GM21786 (cell line): ENCODE results near the gene SUN3.
"Not testable (repeated sequence)": the region's sequence is repeated elsewhere in the genome, so short reads cannot be mapped to it uniquely, and the experiment has no call there.

Experiments
- ATAC-seq: cut with Tn5 transposase; IDR thresholded peaks from one replicate; pipeline ENCODE4 v1.9.1; 2021; ENCODE audit not compliant: unreplicated experiment

SUN3 gene

GRCh38 chr7:48031111-48031510 lies 2.2 kb upstream of the SUN3 start:
- ATAC-seq, result no peak

GRCh38 chr7:48025624-48026023 lies 3.3 kb downstream of the SUN3 start:
- no peak for ATAC-seq

DNA sequence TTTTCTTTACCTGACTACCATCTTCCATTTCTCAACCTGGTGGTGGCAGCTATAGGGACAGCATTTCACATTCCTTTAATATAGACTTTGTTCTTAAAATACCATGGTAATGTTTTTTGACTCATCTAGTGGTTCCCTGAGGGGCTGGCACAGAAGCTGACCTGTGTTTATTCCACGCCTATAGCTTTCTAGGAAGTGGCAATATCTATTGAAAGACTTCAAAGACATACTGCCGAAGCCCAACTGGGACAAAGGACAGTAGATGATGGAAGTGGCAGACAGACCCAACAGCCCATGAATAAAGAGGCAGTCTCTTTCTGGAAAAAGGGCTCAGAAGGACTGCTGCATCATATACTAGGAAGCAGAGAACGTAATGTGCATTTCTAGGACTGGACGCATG lies 11.2 kb downstream of the SUN3 start:
- no peak for ATAC-seq

DNA sequence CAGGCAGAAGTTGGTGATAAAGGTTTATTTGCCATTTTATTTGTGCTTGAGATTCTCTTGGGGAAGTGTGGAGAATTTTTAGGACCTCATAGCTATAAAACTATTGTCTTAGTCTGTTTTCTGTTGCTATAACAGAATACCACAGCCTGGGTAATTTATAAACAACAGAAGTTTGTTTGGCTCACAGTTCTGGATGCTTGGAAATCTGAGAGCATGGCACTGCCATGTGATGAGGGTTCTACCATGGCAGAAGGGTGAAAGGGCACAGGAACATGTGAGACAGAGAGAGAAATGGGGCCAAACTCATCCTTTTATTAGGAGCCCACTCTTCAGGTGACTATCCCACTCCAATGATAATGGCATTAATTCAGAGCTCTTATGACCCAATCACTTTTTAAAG lies 12.3 kb downstream of the SUN3 start:
- no peak for ATAC-seq

DNA sequence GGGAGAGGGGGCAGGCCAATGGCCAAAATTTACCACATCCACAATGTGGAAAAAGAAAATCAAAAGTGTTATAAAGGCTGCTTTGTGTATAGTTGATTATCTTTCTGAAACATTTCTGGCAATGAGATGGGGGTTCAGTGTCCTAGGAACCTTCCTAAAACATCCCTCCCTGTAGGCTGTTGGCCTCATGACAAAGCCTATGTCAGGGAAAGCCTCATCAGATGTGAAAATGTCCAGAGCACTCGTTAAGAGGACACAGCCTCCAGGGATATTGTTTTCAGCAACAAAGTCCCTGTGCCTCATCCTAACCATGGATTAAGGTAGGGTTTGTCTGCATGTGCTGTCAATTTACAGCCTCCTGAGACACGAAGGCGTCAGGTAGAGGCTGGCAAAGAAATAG lies 17.0 kb downstream of the SUN3 start:
- ATAC-seq, result no peak

- ATAC-seq, result no peak
Observed at GRCh38 chr7:48011323-48011722, 17.6 kb downstream of the SUN3 start.

DNA sequence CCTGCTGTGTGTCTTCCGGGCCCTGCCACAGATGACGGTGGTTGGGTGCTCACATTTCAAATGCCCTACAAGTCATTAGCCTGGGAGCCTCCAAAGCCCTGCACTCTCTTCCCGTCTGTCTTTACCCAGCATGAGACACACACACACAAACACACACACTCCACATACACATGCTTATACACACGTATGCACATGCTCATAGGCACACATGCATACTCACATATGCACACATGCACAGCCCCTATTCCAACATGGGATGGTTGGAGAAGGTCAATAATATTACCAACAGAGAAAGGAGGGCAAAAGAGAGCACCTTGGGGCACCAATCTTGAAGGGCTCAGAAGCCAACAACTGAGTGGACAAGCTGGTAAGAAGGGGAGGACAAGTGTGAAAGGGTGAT lies 19.0 kb downstream of the SUN3 start:
- no peak for ATAC-seq

GRCh38 chr7:48009257-48009656 lies 19.6 kb downstream of the SUN3 start:
- ATAC-seq, result no peak

GRCh38 chr7:48006866-48007265 lies 22.0 kb downstream of the SUN3 start:
- no peak for ATAC-seq

DNA sequence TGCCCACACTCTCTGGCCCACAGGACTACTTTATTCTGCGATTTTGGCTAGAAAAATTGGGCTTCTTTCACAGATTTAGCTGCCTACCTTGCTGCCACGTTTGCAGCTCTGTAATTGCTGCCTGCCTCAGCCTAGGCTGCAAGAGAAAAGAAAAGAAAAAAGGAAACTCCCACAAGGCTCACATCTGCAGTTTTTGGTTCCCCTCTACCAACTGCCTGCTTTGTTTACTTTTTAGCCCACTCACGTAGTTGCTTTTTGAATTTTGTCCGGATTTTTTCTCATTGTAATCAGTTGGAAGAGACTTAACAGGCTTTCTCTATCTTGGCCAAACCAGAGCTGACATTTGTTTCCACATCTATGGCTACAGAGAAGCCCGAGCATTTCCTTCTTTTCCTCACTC lies 24.3 kb downstream of the SUN3 start:
- peak; percentile 62 for ATAC-seq

- ATAC-seq, result no peak
Observed at GRCh38 chr7:48004032-48004431, 24.9 kb downstream of the SUN3 start.

DNA sequence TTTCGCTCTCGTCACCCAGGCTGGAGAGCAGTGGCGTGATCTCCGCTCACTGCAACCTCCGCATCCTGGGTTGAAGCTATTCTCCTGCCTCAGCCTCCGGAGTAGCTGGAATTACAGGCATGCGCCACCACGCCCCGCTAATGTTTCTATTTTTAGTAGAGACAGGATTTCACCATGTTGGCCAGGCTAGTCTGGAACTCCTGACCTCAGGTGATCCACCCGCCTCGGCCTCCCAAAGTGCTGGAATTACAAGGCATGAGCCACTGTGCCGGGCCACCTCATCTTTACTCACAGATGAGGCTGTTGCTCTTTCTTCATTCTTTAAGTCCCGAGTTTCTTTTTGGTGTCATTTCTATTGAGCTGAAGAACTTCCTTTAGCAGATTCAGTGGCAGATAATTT lies 28.7 kb downstream of the SUN3 start:
- ATAC-seq, result not testable (repeated sequence)

GRCh38 chr7:47999413-47999812 lies 29.5 kb downstream of the SUN3 start:
- no peak for ATAC-seq

GRCh38 chr7:47992446-47992845 lies 36.5 kb downstream of the SUN3 start:
- ATAC-seq, result no peak

DNA sequence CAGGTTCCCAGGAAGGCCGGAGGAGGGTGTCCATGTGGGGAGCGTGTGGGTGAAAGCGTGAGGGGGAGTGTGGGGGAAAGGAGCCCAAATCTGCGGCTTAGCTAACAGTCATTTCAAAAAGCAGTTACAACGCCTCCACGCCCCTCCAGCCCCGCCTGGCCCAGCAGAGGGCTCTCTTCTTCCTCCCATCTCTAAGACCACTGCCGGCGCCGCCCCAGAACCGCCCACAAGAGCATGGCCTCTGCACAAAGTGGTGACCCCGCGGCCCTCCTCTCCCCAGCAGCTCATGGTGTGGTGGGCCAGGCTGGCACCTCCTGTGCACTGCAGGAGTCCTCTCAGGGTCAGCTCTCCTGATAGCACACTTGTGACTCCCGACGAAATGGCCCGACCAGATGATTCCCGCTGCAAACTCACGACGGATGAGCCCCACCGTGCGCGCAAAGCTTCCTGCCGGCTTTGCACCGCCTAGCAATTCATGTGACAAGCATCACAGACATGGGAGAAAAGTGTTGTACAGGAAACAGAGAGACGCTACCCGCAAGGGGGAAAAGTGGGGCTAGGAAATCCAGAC lies 37.1 kb downstream of the SUN3 start:
- ATAC-seq, result peak; percentile 99

- no peak for ATAC-seq
Observed at GRCh38 chr7:47991270-47991669, 37.6 kb downstream of the SUN3 start.

DNA sequence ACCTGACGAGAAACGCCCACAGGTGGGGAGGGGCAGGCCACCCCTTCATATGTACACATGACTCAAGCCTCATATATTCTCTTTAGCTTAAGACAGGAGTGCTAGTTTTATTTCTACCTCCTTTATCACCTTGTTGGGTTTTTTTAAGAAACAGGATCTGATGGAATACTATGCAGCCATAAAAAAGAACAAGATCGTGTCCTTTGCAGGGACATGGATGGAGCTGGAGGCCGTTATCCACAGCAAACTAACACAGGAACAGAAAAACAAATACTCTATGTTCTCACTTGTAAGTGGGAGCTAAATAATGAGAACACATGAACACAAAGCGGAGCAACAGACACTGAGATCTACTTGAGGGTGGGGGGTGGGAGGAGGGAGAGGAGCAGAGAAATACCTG lies 38.3 kb downstream of the SUN3 start:
- ATAC-seq, result no peak

- ATAC-seq, result not testable (repeated sequence)
Observed at GRCh38 chr7:47989607-47990400, 39.1 kb downstream of the SUN3 start.

DNA sequence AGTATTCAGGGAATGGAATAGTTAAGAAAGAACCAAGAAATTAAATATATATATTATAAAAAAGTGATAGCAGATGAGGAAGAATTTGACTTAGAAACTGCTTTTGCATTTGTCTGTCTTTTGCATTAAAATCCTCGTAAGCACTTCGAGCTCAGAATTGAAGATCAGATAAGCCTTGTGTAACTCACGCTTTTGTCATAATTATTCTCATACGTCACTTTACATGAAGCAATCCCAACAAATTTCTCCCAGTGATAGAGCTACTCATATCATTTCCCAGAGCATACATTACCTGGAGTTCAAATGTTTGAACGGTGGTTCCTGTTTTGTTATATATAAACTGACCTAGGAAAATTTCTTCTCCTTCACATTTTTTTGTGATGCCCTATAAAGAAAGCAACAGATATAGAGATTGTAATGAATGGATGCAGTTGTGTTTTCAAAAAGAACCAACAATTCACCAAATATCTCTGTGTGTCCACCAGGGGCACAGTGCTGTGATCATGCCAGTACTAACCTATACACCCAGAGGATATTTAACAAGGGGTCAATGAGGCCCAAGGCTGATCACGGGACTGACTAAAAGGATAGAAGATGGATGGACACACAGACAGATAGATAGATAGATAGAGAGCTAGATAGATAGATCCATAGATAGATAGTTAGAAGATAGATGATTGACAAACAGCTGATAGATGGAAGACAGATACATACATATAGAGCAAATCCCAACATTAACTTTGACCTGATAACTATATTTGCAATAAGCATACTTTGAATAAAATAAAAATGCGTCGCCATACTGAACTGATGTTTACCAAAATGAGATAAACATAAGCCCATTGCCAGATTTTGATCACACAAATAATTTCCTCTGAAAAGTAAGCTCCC lies 40.2 kb downstream of the SUN3 start:
- ATAC-seq, result no peak

DNA sequence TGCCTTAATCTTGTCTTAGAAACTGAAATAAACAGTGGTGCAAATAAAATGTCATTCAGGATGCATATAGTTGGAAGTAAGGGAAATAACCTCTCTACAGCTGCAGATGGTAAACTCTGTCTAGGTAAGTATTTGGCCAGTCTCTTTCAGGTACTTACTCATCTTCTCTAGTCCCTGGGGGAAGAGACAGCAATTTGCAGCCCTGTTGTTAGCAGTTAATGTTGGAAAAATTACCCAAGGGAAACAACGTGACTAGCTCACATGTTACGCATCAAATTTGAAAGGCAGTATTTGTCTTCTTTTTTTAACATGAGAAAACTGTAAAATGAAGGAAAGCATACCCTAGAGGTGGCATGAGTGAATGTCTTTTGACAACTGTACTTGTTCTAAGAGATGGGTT lies 46.3 kb downstream of the SUN3 start:
- no peak for ATAC-seq

- ATAC-seq, result not testable (repeated sequence)
Observed at GRCh38 chr7:47980648-47981047, 48.3 kb downstream of the SUN3 start.

- ATAC-seq, result no peak
Observed at GRCh38 chr7:47979832-47980181, 49.1 kb downstream of the SUN3 start.
